Measurements from ENCODE around the gene ISOC2. TPM values are rescaled to one million over a fixed set of nuclear protein-coding genes. Genes with fewer than 3 reads are reported as not detected.

Gene ISOC2
- total RNA-seq, 4 donors from 2014 or later, result 44.7 to 97.2 (median 87.5) TPM

DNA sequence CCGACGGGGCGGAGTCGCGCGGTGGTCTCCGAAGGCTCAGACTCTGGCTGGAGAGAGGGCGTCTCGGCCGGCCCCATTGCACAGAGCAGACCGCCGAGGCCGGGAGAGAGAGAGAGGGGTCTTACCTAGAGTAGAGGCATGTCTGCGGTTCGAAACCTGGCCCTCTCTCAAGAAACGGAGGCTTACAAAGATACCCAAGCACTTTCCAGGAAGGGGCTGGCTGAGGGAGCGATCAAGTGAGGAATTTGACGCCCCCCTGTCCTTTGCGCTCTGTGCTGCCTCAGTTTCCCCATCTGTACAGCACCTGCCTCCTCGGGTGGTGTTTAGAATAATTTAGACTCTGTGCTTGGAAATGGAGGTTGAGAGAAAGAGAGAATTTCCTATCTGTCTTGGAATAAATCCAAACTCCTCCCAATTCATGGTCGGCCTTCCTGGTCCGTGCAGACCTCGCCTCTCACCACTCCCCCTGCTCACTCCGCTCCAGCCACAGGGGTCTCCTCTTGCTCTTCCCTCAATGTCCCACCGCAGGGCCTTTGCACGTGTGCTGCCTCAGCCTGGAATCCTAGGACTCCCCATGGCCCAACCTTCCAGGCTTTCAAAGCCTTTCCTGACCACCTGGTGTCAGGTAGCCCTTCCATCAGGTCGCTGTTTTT, 658 bp upstream of the ISOC2 start:
- Histone ChIP-seq H3K36me3 (no peaks in the 10 kb centered on the region), H3K9me3 (no peaks in the 10 kb centered on the region), H3K4me3 (peak overlapping the region; percentile 63), H3K27me3 (no peaks in the 10 kb centered on the region), H3K4me1 (peaks cover 27% of the 10 kb centered on the region), H3K27ac (peak overlapping the region; percentile 53)
- WGBS, result 22% methylated on average over 12 of the region's 27 CpGs
- DNase-seq (ENCODE audit: low spot score in 2 of 2), result no peak
- TF ChIP-seq, protein P1, sequence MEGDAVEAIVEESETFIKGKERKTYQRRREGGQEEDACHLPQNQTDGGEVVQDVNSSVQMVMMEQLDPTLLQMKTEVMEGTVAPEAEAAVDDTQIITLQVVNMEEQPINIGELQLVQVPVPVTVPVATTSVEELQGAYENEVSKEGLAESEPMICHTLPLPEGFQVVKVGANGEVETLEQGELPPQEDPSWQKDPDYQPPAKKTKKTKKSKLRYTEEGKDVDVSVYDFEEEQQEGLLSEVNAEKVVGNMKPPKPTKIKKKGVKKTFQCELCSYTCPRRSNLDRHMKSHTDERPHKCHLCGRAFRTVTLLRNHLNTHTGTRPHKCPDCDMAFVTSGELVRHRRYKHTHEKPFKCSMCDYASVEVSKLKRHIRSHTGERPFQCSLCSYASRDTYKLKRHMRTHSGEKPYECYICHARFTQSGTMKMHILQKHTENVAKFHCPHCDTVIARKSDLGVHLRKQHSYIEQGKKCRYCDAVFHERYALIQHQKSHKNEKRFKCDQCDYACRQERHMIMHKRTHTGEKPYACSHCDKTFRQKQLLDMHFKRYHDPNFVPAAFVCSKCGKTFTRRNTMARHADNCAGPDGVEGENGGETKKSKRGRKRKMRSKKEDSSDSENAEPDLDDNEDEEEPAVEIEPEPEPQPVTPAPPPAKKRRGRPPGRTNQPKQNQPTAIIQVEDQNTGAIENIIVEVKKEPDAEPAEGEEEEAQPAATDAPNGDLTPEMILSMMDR (IDR thresholded peaks at IDR 0.05), result no peak
- TF ChIP-seq EP300 (IDR thresholded peaks at IDR 0.05) (no peak), POLR2AphosphoS5 (IDR thresholded peaks at IDR 0.05) (no peak), POLR2A (IDR thresholded peaks at IDR 0.05) (no peak)

DNA sequence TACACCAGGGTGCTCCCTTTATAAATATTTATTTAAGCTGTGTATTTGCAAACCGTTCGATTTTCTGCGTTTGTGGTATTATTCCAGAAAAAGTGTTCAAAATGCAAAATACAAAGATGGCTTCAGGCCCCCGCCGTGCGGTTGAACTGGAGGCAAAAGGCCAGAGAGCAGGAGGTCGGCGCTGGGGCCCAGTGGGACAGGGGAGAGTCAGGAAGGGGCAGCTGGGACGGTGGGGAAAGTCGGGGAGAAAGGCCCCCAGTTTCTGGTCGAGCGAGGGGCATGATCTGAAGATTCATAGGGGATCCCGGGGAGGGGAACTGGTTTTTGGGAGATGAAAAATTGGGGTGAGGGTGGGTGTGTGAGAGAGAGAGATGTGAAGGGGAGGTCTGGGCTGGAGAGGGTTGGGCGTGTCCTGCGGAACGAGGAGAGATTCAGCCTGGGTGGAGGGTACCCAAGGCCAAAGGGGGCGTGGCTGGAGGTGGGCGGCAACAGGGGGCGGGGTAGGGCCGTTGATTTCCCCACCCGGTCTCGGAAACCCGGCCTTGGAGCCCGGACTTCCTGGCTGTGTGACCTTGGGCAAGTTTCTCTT, 678 bp downstream of the ISOC2 start:
- H3K4me1 ChIP-seq, result peaks cover 27% of the 10 kb centered on the region
- WGBS, result 8% methylated on average over 24 of the region's 24 CpGs
- DNase-seq (ENCODE audit: low spot score in 2 of 2), result peak; percentile 92 to 93
- no peaks in the 10 kb centered on the region for H3K9me3 ChIP-seq
- peaks cover 8% of the 10 kb centered on the region for H3K36me3 ChIP-seq
- no peaks in the 10 kb centered on the region for H3K27me3 ChIP-seq
- peak overlapping the region; percentile 88 for H3K27ac ChIP-seq
- TF ChIP-seq POLR2AphosphoS5 (IDR thresholded peaks at IDR 0.05) (no peak), EP300 (IDR thresholded peaks at IDR 0.05) (no peak), POLR2A (IDR thresholded peaks at IDR 0.05) (no peak)
- TF ChIP-seq, protein P1 (IDR thresholded peaks at IDR 0.05), result no peak
- H3K4me3 ChIP-seq, result peak overlapping the region; percentile 63

DNA sequence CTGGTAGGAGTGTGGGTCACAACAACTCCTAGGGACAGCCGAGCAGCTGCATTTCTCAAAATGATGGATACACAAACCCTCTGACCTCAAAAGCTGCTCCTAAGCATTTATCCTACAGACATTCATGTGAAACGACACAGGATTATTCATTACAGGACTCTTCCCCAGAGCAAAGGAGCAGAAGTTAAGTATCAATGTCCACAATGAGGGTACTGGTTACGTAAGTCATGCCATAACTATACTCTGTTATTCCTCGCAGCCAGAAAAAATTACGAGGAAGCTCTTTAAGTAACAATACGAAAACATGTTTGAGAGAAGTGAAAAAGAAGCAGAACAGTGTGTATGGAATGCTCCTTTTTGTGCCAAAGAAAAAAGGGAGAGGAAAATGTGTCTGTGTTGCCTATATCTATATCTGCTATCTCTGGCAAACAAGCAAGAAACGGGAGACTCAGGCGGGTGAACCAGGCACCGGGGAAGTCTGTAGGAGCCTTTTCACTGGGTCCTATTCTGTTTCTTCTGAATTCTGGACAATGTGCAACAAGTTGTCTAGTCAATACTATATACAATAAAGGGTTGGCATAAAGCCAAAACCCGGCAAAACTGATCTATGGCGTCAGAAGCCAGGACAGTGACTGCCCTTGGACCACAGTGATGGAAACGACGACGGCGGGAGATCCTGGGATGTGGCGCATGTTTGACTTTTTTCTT, 1.3 kb downstream of the ISOC2 start:
- H3K36me3 ChIP-seq, result peaks cover 14% of the 10 kb centered on the region
- WGBS, result 14% methylated on average over 16 of the region's 16 CpGs
- no peak for DNase-seq (ENCODE audit: low spot score in 2 of 2)
- no peaks in the 10 kb centered on the region for H3K9me3 ChIP-seq
- TF ChIP-seq POLR2AphosphoS5 (IDR thresholded peaks at IDR 0.05), result no peak
- no peak for TF ChIP-seq EP300 (IDR thresholded peaks at IDR 0.05)
- TF ChIP-seq, protein P1 (IDR thresholded peaks at IDR 0.05), result no peak
- no peak for TF ChIP-seq POLR2A (IDR thresholded peaks at IDR 0.05)
- peaks cover 27% of the 10 kb centered on the region for H3K4me1 ChIP-seq
- H3K27me3 ChIP-seq, result no peaks in the 10 kb centered on the region
- H3K4me3 ChIP-seq, result peak overlapping the region; percentile 63
- no peak overlapping the region for H3K27ac ChIP-seq

DNA sequence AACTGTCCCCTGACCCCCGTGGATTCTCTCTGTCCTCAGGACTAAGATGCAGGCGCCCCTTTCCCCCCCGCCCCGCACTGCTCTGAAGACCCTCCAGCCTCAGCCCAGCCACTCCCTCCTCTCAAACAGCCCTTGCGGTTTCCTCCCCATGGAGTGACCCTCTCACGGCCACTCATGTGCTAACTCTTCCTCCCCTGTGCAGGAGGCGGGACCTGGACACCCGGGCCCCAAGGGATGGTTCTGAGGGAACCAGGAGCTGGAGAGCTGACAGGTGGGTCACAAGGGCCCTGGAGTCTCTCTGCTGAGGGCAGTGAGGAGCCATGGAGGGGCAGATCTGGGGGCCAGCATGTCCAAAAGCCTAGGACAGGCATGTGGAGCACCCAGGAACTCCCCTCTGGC, 1.9 kb downstream of the ISOC2 start:
- no peak overlapping the region for H3K4me3 ChIP-seq
- peaks cover 20% of the 10 kb centered on the region for H3K36me3 ChIP-seq
- no peak for TF ChIP-seq POLR2A (IDR thresholded peaks at IDR 0.05)
- TF ChIP-seq, protein P1 (IDR thresholded peaks at IDR 0.05), result no peak
- TF ChIP-seq EP300 (IDR thresholded peaks at IDR 0.05), result no peak
- TF ChIP-seq POLR2AphosphoS5 (IDR thresholded peaks at IDR 0.05), result no peak
- DNase-seq (ENCODE audit: low spot score in 2 of 2), result no peak
- 65% methylated on average over 8 of the region's 8 CpGs for WGBS
- no peak overlapping the region for H3K27ac ChIP-seq
- H3K4me1 ChIP-seq, result peaks cover 27% of the 10 kb centered on the region
- H3K27me3 ChIP-seq, result no peaks in the 10 kb centered on the region
- no peaks in the 10 kb centered on the region for H3K9me3 ChIP-seq

Measured in suprapubic skin (tissue), 4 donors.